Thyroid gland (tissue), 4 donors: ENCODE measurements around the gene FGGY.

Experiments
- POLR2A ChIP-seq, 2 donors: fragments of 450-650 bp; IDR thresholded peaks; one replicate each; pipeline ENCODE4 v1.6.1; 2017; ENCODE audit warnings: antibody characterized with exemption in 2 of 2, mild to moderate bottlenecking in 2 of 2, moderate library complexity in 1 of 2
- TF ChIP-seq, protein P1 (sequence below), 6 experiments: fragments of 200-600 bp in 3 of 6; fragments of 450-650 bp in 3 of 6; sonication (generic) in 3 of 6; IDR thresholded peaks; one replicate each; pipeline ENCODE4 v1.5.1; 2016 to 2019; ENCODE audit warnings: antibody characterized with exemption in 6 of 6, mild to moderate bottlenecking in 2 of 6, inconsistent platforms in 1 of 6, moderate library complexity in 1 of 6

DNA sequence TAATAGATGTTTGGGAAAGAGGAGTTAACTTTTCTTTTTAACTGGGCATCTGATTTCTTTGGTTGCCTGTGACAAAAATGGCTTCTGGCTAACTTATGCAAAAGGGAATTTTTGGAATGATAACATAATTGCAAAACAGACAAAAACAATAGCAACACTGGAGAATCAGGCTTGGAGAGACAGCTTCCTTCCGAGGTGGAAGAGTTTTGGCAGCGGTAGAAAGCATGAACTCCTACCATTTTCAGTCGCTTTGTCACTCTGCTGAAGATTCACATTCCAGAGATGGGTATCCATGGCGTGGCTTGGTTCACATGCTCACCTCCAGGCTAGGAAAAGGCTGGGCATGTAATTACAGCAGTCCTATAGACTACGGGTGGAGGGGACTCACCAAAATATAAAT lies 17.2 kb upstream of the FGGY start:
- TF ChIP-seq, protein P1, sequence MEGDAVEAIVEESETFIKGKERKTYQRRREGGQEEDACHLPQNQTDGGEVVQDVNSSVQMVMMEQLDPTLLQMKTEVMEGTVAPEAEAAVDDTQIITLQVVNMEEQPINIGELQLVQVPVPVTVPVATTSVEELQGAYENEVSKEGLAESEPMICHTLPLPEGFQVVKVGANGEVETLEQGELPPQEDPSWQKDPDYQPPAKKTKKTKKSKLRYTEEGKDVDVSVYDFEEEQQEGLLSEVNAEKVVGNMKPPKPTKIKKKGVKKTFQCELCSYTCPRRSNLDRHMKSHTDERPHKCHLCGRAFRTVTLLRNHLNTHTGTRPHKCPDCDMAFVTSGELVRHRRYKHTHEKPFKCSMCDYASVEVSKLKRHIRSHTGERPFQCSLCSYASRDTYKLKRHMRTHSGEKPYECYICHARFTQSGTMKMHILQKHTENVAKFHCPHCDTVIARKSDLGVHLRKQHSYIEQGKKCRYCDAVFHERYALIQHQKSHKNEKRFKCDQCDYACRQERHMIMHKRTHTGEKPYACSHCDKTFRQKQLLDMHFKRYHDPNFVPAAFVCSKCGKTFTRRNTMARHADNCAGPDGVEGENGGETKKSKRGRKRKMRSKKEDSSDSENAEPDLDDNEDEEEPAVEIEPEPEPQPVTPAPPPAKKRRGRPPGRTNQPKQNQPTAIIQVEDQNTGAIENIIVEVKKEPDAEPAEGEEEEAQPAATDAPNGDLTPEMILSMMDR (IDR thresholded peaks at IDR 0.05), result no peak
- no peak for TF ChIP-seq POLR2A (IDR thresholded peaks at IDR 0.05)
